Upper lobe of right lung (tissue), 1 donor: ENCODE results near the gene ACTG1. TPM values are rescaled to one million over a fixed set of nuclear protein-coding genes. Genes with fewer than 3 reads are reported as not detected.

Source experiments
- ATAC-seq: fragments of 200-7000 bp; cut with Tn5 transposase; one replicate; pipeline ENCODE4 v1.9.1; 2020; ENCODE audit warnings: mild to moderate bottlenecking, moderate library complexity
- DNase-seq: peaks from one replicate; pipeline ENCODE4 v3.0.0-alpha.2; 2020
- H3K27ac ChIP-seq: fragments of 200-600 bp; one replicate; pipeline ENCODE4 v1.8.0; 2022
- H3K27me3 ChIP-seq: fragments of 200-600 bp; one replicate; pipeline ENCODE4 v1.8.0; 2022; ENCODE audit warnings: mild to moderate bottlenecking
- H3K36me3 ChIP-seq: fragments of 200-600 bp; one replicate; pipeline ENCODE4 v1.8.0; 2022
- H3K4me1 ChIP-seq: fragments of 200-600 bp; one replicate; pipeline ENCODE4 v1.8.0; 2022
- H3K4me3 ChIP-seq: fragments of 200-600 bp; one replicate; pipeline ENCODE4 v1.8.0; 2022; ENCODE audit warnings: mild to moderate bottlenecking
- H3K9me3 ChIP-seq: fragments of 200-600 bp; one replicate; pipeline ENCODE4 v1.8.0; 2022
- intact Hi-C: fragments of 100-400 bp; cut with DNase I; formaldehyde crosslinking; loops from one replicate; pipeline ENCODE4 v1.11.0; 2022
- long read RNA-seq: library from polyadenylated mRNA; unstranded; transcript quantifications from one replicate; pipeline ENCODE4 v2.0.0, GENCODE V29; 2021
- total RNA-seq: library from RNA; stranded (reverse); fragmentation: NEBNext Ultra II Directional; extraction: Animal tissue kit (Norgen Biotek cat#: 25700); gene quantifications from one replicate; pipeline ENCODE4 v1.2.1, GENCODE V29; 2021
- TF ChIP-seq, protein P1 (sequence below): fragments of 200-600 bp; IDR thresholded peaks from one replicate; pipeline ENCODE4 v1.8.0; 2022; ENCODE audit warnings: antibody characterized with exemption
- donor health status: DM: no; HTN: yes; CAD: no; lungs with severe emphysema.

The ACTG1 gene
- total RNA-seq = 2,193 TPM
- long read RNA-seq, transcript ACTG1-212 (4 exons, 1,698 nt) = minor isoform, 73 of 3,225 reads
- long read RNA-seq, transcript ACTG1-207 (3 exons, 1,678 nt) = minor isoform, 58 of 3,225 reads
- long read RNA-seq, transcript ACTG1-210 (5 exons, 2,256 nt) = minor isoform, 45 of 3,225 reads
- long read RNA-seq, transcript ACTG1-206 (6 exons, 1,919 nt) = major isoform, 2,845 of 3,225 reads
- long read RNA-seq, partial matches to known transcripts = 55 of 3,225 reads
- long read RNA-seq, other reads (novel, unspliced or antisense) = 95 of 3,225 reads

- Histone ChIP-seq H3K27me3 (no peaks in the 10 kb centered on the region), H3K27ac (peak within 1 kb of the TSS; percentile 98), H3K4me1 (peaks cover 40% of the 10 kb centered on the region), H3K9me3 (no peaks in the 10 kb centered on the region), H3K4me3 (peak within 1 kb of the TSS; percentile 94), H3K36me3 (peaks cover 34% of the 10 kb centered on the region)
- peak; percentile 80 for ATAC-seq
- TF ChIP-seq, protein P1, sequence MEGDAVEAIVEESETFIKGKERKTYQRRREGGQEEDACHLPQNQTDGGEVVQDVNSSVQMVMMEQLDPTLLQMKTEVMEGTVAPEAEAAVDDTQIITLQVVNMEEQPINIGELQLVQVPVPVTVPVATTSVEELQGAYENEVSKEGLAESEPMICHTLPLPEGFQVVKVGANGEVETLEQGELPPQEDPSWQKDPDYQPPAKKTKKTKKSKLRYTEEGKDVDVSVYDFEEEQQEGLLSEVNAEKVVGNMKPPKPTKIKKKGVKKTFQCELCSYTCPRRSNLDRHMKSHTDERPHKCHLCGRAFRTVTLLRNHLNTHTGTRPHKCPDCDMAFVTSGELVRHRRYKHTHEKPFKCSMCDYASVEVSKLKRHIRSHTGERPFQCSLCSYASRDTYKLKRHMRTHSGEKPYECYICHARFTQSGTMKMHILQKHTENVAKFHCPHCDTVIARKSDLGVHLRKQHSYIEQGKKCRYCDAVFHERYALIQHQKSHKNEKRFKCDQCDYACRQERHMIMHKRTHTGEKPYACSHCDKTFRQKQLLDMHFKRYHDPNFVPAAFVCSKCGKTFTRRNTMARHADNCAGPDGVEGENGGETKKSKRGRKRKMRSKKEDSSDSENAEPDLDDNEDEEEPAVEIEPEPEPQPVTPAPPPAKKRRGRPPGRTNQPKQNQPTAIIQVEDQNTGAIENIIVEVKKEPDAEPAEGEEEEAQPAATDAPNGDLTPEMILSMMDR = no peak
- peak; percentile 96 for DNase-seq
- intact Hi-C loops = no loop called here
Measured at GRCh38 chr17:81512562-81513371, at the start of gene ACTG1. ACTG1 (minus strand) TSS chr17:81512799; CDS start chr17:81512354, 445 bp downstream.

DNA sequence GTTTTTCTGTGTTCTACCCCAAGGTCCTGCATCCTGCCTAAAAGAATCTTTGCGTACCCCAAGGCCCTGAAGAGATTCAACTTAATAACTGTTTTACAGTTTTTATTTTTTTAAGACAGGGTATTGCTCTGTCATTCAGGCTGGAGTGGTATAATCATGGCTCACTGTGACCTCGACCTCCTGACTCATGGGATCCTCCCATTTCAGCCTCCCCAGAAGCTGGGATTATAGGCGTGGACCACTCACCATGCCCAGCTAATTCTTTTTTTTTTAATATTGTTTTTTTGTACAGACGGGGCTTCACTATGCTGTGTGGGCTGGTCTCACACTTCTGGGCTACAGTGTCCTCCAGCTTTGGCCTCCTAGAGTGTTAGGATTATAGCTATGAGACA is 48.9 kb upstream of the ACTG1 start:
- TF ChIP-seq, protein P1 = no peak
- peaks cover 13% of the 10 kb centered on the region for H3K4me1 ChIP-seq
- H3K27me3 ChIP-seq = no peaks in the 10 kb centered on the region
- intact Hi-C loops = no loop called here
- ATAC-seq (no peak), DNase-seq (no peak)
- no peaks in the 10 kb centered on the region for H3K9me3 ChIP-seq
- peaks cover 94% of the 10 kb centered on the region for H3K36me3 ChIP-seq
- H3K27ac ChIP-seq = no peak overlapping the region
- no peak overlapping the region for H3K4me3 ChIP-seq

- H3K36me3 ChIP-seq = peaks cover 76% of the 10 kb centered on the region
- H3K4me1 ChIP-seq = peaks cover 7% of the 10 kb centered on the region
- DNase-seq (no peak), ATAC-seq (peak; percentile 29)
- intact Hi-C loops = no loop called here
- no peaks in the 10 kb centered on the region for H3K9me3 ChIP-seq
- TF ChIP-seq, protein P1 = no peak
- H3K27me3 ChIP-seq = no peaks in the 10 kb centered on the region
- no peak overlapping the region for H3K27ac ChIP-seq
- no peak overlapping the region for H3K4me3 ChIP-seq
Measured at GRCh38 chr17:81558941-81559806, 46.6 kb upstream of the ACTG1 start.

- H3K4me1 ChIP-seq = peaks cover 13% of the 10 kb centered on the region
- H3K27ac ChIP-seq = no peak overlapping the region
- no peak for ATAC-seq
- TF ChIP-seq, protein P1 = no peak
- H3K27me3 ChIP-seq = no peaks in the 10 kb centered on the region
- intact Hi-C loops = no loop called here
- no peak overlapping the region for H3K4me3 ChIP-seq
- peaks cover 69% of the 10 kb centered on the region for H3K36me3 ChIP-seq
- H3K9me3 ChIP-seq = no peaks in the 10 kb centered on the region
- no peak for DNase-seq
Measured at GRCh38 chr17:81558115-81558468, 45.5 kb upstream of the ACTG1 start.

GRCh38 chr17:81557276-81558114 is 44.9 kb upstream of the ACTG1 start:
- TF ChIP-seq, protein P1 = no peak
- Histone ChIP-seq H3K4me3 (no peak overlapping the region), H3K4me1 (peaks cover 14% of the 10 kb centered on the region), H3K27me3 (no peaks in the 10 kb centered on the region), H3K9me3 (no peaks in the 10 kb centered on the region), H3K36me3 (peaks cover 63% of the 10 kb centered on the region), H3K27ac (no peak overlapping the region)
- ATAC-seq (no peak), DNase-seq (no peak)
- intact Hi-C loops = no loop called here
